GM23338 (cell line): ENCODE measurements around the gene HCRTR1.

Experiments
- CREB1 ChIP-seq: fragments of 250-450 bp; sonication (Bioruptor Pico); IDR thresholded peaks from 2 replicates; pipeline ENCODE4 v1.5.0; 2020; ENCODE audit warnings: low read depth, mild to moderate bottlenecking, moderate library complexity
- CTCF ChIP-seq, 2 experiments: fragments of 200-600 bp in 1 of 2; sonication (generic) in 1 of 2; conservative IDR thresholded peaks; 2 replicates each; pipeline versions ENCODE4 v1.5.1 to v1.6.1; 2016 to 2017; ENCODE audit warnings: antibody characterized with exemption in 2 of 2, low read depth in 2 of 2, mild to moderate bottlenecking in 2 of 2, moderate library complexity in 1 of 2
- EZH2 ChIP-seq: fragments of 200-600 bp; sonication (generic); IDR thresholded peaks from one replicate; pipeline ENCODE4 v1.8.0; 2017; ENCODE audit warnings: antibody characterized with exemption, mild to moderate bottlenecking, low read depth; ENCODE audit not compliant: unreplicated experiment
- EZH2phosphoT487 ChIP-seq: fragments of 200-600 bp; sonication (generic); IDR thresholded peaks from one replicate; pipeline ENCODE4 v1.8.1; 2018; ENCODE audit warnings: antibody characterized with exemption; ENCODE audit not compliant: unreplicated experiment
- JUNB ChIP-seq: IDR thresholded peaks from one replicate; pipeline ENCODE4 v1.6.1; 2016; ENCODE audit warnings: antibody characterized with exemption; ENCODE audit not compliant: unreplicated experiment
- POLR2AphosphoS5 ChIP-seq: IDR thresholded peaks from 2 replicates; pipeline ENCODE4 v1.6.1; 2016; ENCODE audit warnings: antibody characterized with exemption, low read depth
- REST ChIP-seq: IDR thresholded peaks from one replicate; pipeline ENCODE4 v1.6.1; 2018; ENCODE audit warnings: antibody characterized with exemption; ENCODE audit not compliant: unreplicated experiment
- STAT1 ChIP-seq: IDR thresholded peaks from one replicate; pipeline ENCODE4 v1.6.1; 2016; ENCODE audit warnings: antibody characterized with exemption; ENCODE audit not compliant: unreplicated experiment
- ZNF114 ChIP-seq: fragments of 250-450 bp; sonication (Bioruptor Pico); IDR thresholded peaks from 2 replicates; pipeline ENCODE4 v1.5.0; 2020; ENCODE audit warnings: mild to moderate bottlenecking, moderate library complexity
- ZNF331 ChIP-seq: fragments of 250-450 bp; sonication (Bioruptor Pico); IDR thresholded peaks from 2 replicates; pipeline ENCODE4 v1.5.0; 2020; ENCODE audit warnings: low read depth, mild to moderate bottlenecking, moderate library complexity

GRCh38 chr1:31621847-31622730, 4.6 kb downstream of the HCRTR1 start:
- TF ChIP-seq REST (no peak), CTCF (conservative IDR thresholded peaks at IDR 0.05; ENCODE audit: low read depth in 2 of 2) (no peak), EZH2 (no peak), JUNB (no peak), POLR2AphosphoS5 (no peak), ZNF114 (CRISPR knock-in tag) (no peak), STAT1 (no peak), EZH2phosphoT487 (no peak), ZNF331 (CRISPR knock-in tag) (no peak), CREB1 (CRISPR knock-in tag) (no peak)
